IPS-11a (cell line): ENCODE results near the gene C22orf39.

Experiments
- H3K4me3 ChIP-seq: one replicate; pipeline ENCODE4 v1.5.1; 2013; ENCODE audit warnings: low read depth, low read length, control low read depth

C22orf39 gene

GRCh38 chr22:19402642-19403191, 44.8 kb downstream of the C22orf39 start:
- no peak overlapping the region for H3K4me3 ChIP-seq

- no peak overlapping the region for H3K4me3 ChIP-seq
These were observed 46.0 kb downstream of the C22orf39 start for GRCh38 chr22:19401483-19401882.

- H3K4me3 ChIP-seq = no peak overlapping the region
These were observed 46.6 kb downstream of the C22orf39 start for GRCh38 chr22:19400881-19401280.

GRCh38 chr22:19398652-19399051, 48.9 kb downstream of the C22orf39 start:
- H3K4me3 ChIP-seq = no peak overlapping the region

- no peak overlapping the region for H3K4me3 ChIP-seq
These were observed 49.3 kb downstream of the C22orf39 start for GRCh38 chr22:19398206-19398605.

GRCh38 chr22:19397734-19398104, 49.8 kb downstream of the C22orf39 start:
- no peak overlapping the region for H3K4me3 ChIP-seq

GRCh38 chr22:19396934-19397733, 50.4 kb downstream of the C22orf39 start:
- H3K4me3 ChIP-seq = no peak overlapping the region

GRCh38 chr22:19396561-19396933, 51.0 kb downstream of the C22orf39 start:
- no peak overlapping the region for H3K4me3 ChIP-seq

GRCh38 chr22:19395276-19395675, 52.2 kb downstream of the C22orf39 start:
- no peak overlapping the region for H3K4me3 ChIP-seq

- no peak overlapping the region for H3K4me3 ChIP-seq
These were observed 53.0 kb downstream of the C22orf39 start for GRCh38 chr22:19394274-19395050.

GRCh38 chr22:19393704-19394103, 53.8 kb downstream of the C22orf39 start:
- H3K4me3 ChIP-seq = no peak overlapping the region
